Measurements from ENCODE around the gene PPP1R13B. TPM values are rescaled to one million over a fixed set of nuclear protein-coding genes. Genes with fewer than 3 reads are reported as not detected.
A peak's percentile ranks its signal among the peaks of the same experiment; 100 is the strongest.

PPP1R13B gene
- total RNA-seq, 1 donor from 2014 or later, result 53.0 TPM

GRCh38 chr14:103830511-103831270 is 16.7 kb downstream of the PPP1R13B start:
- H3K9me3 Mint-ChIP-seq, result no peaks in the 10 kb centered on the region
- TF ChIP-seq CTCF (IDR thresholded peaks at IDR 0.05; ENCODE audit: unreplicated experiment), result no peak
- H3K4me1 Mint-ChIP-seq, result peaks cover 6% of the 10 kb centered on the region
- DNase-seq (ENCODE audit: low spot score in 2 of 2, unreplicated experiment in 2 of 2), result no peak
- H3K27ac Mint-ChIP-seq, result no peak overlapping the region
- H3K4me3 Mint-ChIP-seq, result no peak overlapping the region
- H3K27me3 Mint-ChIP-seq (ENCODE audit: low read depth), result no peaks in the 10 kb centered on the region
- H3K36me3 Mint-ChIP-seq, result no peaks in the 10 kb centered on the region

GRCh38 chr14:103828315-103828967 is 18.9 kb downstream of the PPP1R13B start:
- H3K9me3 Mint-ChIP-seq, result no peaks in the 10 kb centered on the region
- no peak for DNase-seq (ENCODE audit: low spot score in 2 of 2, unreplicated experiment in 2 of 2)
- peak overlapping the region; percentile 79 for H3K27ac Mint-ChIP-seq
- no peak for TF ChIP-seq CTCF (IDR thresholded peaks at IDR 0.05; ENCODE audit: unreplicated experiment)
- H3K36me3 Mint-ChIP-seq, result peaks cover 2% of the 10 kb centered on the region
- peaks cover 14% of the 10 kb centered on the region for H3K4me1 Mint-ChIP-seq
- H3K27me3 Mint-ChIP-seq (ENCODE audit: low read depth), result no peaks in the 10 kb centered on the region
- no peak overlapping the region for H3K4me3 Mint-ChIP-seq

GRCh38 chr14:103825101-103825500 is 22.3 kb downstream of the PPP1R13B start:
- H3K9me3 Mint-ChIP-seq, result no peaks in the 10 kb centered on the region
- DNase-seq (ENCODE audit: low spot score in 2 of 2, unreplicated experiment in 2 of 2), result no peak
- no peak for TF ChIP-seq CTCF (IDR thresholded peaks at IDR 0.05; ENCODE audit: unreplicated experiment)
- H3K36me3 Mint-ChIP-seq, result peaks cover 2% of the 10 kb centered on the region
- H3K4me1 Mint-ChIP-seq, result peaks cover 25% of the 10 kb centered on the region
- no peak overlapping the region for H3K4me3 Mint-ChIP-seq
- H3K27ac Mint-ChIP-seq, result peak overlapping the region; percentile 71
- no peaks in the 10 kb centered on the region for H3K27me3 Mint-ChIP-seq (ENCODE audit: low read depth)

- no peak overlapping the region for H3K4me3 Mint-ChIP-seq
- peak overlapping the region; percentile 43 for H3K27ac Mint-ChIP-seq
- no peaks in the 10 kb centered on the region for H3K27me3 Mint-ChIP-seq (ENCODE audit: low read depth)
- DNase-seq (ENCODE audit: low spot score in 2 of 2, unreplicated experiment in 2 of 2), result no peak
- peaks cover 2% of the 10 kb centered on the region for H3K36me3 Mint-ChIP-seq
- H3K4me1 Mint-ChIP-seq, result peaks cover 43% of the 10 kb centered on the region
- TF ChIP-seq CTCF (IDR thresholded peaks at IDR 0.05; ENCODE audit: unreplicated experiment), result no peak
- no peaks in the 10 kb centered on the region for H3K9me3 Mint-ChIP-seq
These were observed 26.5 kb downstream of the PPP1R13B start for GRCh38 chr14:103820908-103821307.

- Mint-ChIP-seq H3K36me3 (peaks cover 2% of the 10 kb centered on the region), H3K4me1 (peaks cover 41% of the 10 kb centered on the region), H3K4me3 (no peak overlapping the region), H3K27ac (peak overlapping the region; percentile 64), H3K27me3 (ENCODE audit: low read depth) (no peaks in the 10 kb centered on the region), H3K9me3 (no peaks in the 10 kb centered on the region)
- TF ChIP-seq CTCF (IDR thresholded peaks at IDR 0.05; ENCODE audit: unreplicated experiment), result no peak
- no peak for DNase-seq (ENCODE audit: low spot score in 2 of 2, unreplicated experiment in 2 of 2)
These were observed 27.0 kb downstream of the PPP1R13B start for GRCh38 chr14:103820382-103820781.

Data from mesothelial cell of epicardium (in vitro differentiated cells).